SK-N-MC (cell line): ENCODE data around the gene NMUR1.
"Not testable (repeated sequence)": the region's sequence is repeated elsewhere in the genome, so short reads cannot be mapped to it uniquely, and the experiment has no call there.

Experiments used
- DNase-seq: peaks from one replicate; pipeline ENCODE4 v3.0.0-alpha.2; 2011; ENCODE audit warnings: low read depth, low spot score
- H3K27ac ChIP-seq: fragments of 200-600 bp; sonication (generic); 2 replicates; pipeline ENCODE4 v1.5.1; 2016; ENCODE audit warnings: mixed run types
- H3K36me3 ChIP-seq: fragments of 200-600 bp; sonication (generic); 2 replicates; pipeline ENCODE4 v1.6.1; 2017; ENCODE audit warnings: antibody characterized with exemption, low read length, mixed read lengths; ENCODE audit not compliant: insufficient read depth
- H3K4me3 ChIP-seq: fragments of 200-600 bp; sonication (generic); 2 replicates; pipeline ENCODE4 v1.5.1; 2016
- H3K9ac ChIP-seq: fragments of 200-600 bp; sonication (generic); 2 replicates; pipeline ENCODE4 v1.8.0; 2017; ENCODE audit warnings: mixed run types, mixed read lengths; ENCODE audit not compliant: insufficient read length
- H3K9me3 ChIP-seq: fragments of 200-600 bp; sonication (generic); 2 replicates; pipeline ENCODE4 v1.6.1; 2017; ENCODE audit warnings: low read depth, mild to moderate bottlenecking, antibody characterized with exemption, low read length, moderate library complexity, mixed read lengths
- EZH2 ChIP-seq: fragments of 200-600 bp; sonication (generic); IDR thresholded peaks from one replicate; pipeline ENCODE4 v1.6.1; 2017; ENCODE audit warnings: antibody characterized with exemption
- FOXP2 ChIP-seq: optimal IDR thresholded peaks from 2 replicates; pipeline ENCODE3; 2011; ENCODE audit warnings: mild to moderate bottlenecking, moderate library complexity; ENCODE audit not compliant: insufficient read depth; ENCODE audit errors: extremely low read length, control extremely low read depth
- POLR2AphosphoS5 ChIP-seq: IDR thresholded peaks from 2 replicates; pipeline ENCODE4 v1.6.1; 2012; ENCODE audit warnings: mild to moderate bottlenecking, low read depth, low read length, borderline replicate concordance

The NMUR1 gene, protein sequence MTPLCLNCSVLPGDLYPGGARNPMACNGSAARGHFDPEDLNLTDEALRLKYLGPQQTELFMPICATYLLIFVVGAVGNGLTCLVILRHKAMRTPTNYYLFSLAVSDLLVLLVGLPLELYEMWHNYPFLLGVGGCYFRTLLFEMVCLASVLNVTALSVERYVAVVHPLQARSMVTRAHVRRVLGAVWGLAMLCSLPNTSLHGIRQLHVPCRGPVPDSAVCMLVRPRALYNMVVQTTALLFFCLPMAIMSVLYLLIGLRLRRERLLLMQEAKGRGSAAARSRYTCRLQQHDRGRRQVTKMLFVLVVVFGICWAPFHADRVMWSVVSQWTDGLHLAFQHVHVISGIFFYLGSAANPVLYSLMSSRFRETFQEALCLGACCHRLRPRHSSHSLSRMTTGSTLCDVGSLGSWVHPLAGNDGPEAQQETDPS

GRCh38 chr2:231530099-231531011, at the start of gene NMUR1:
Gene NMUR1 (minus strand): TSS chr2:231530445. CDS start chr2:231530361, 84 bp downstream.
- Histone ChIP-seq H3K36me3 (no peaks in the 10 kb centered on the region), H3K9me3 (no peaks in the 10 kb centered on the region), H3K4me3 (no peak within 1 kb of the TSS), H3K9ac (no peak within 1 kb of the TSS), H3K27ac (no peak within 1 kb of the TSS)
- DNase-seq, result no peak
- no peak for TF ChIP-seq EZH2
- TF ChIP-seq POLR2AphosphoS5, result no peak
- no peak for TF ChIP-seq FOXP2

GRCh38 chr2:231579560-231579959, 49.3 kb upstream of the NMUR1 start:
- H3K36me3 ChIP-seq, result no peaks in the 10 kb centered on the region
- no peak overlapping the region for H3K4me3 ChIP-seq
- no peak for TF ChIP-seq EZH2
- no peak for TF ChIP-seq FOXP2
- TF ChIP-seq POLR2AphosphoS5, result no peak
- no peak overlapping the region for H3K27ac ChIP-seq
- no peaks in the 10 kb centered on the region for H3K9me3 ChIP-seq
- H3K9ac ChIP-seq, result no peak overlapping the region
- DNase-seq, result no peak

DNA sequence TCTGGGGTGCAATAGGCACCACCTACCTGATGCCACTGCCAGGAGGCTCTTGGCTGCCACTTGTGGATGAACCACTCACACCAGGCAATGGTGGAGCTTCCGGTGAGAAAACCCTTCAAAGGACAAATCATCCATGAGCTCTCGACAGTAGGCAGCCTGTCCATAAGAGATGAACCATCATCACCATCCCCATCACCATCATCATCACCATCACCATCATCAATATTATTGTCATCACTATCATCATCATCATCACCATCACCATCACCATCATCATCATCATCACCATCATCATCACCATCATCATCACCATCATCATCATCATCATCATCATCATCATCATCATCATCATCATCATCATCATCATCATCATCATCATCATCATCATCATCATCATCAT, 48.4 kb upstream of the NMUR1 start:
- not testable (repeated sequence) for H3K9ac ChIP-seq, H3K27ac ChIP-seq, H3K9me3 ChIP-seq, H3K36me3 ChIP-seq, DNase-seq, H3K4me3 ChIP-seq

GRCh38 chr2:231576465-231576864, 46.2 kb upstream of the NMUR1 start:
- Histone ChIP-seq H3K4me3 (no peak overlapping the region), H3K27ac (no peak overlapping the region), H3K36me3 (no peaks in the 10 kb centered on the region), H3K9ac (no peak overlapping the region), H3K9me3 (no peaks in the 10 kb centered on the region)
- TF ChIP-seq POLR2AphosphoS5, result no peak
- TF ChIP-seq FOXP2, result no peak
- no peak for TF ChIP-seq EZH2
- no peak for DNase-seq

DNA sequence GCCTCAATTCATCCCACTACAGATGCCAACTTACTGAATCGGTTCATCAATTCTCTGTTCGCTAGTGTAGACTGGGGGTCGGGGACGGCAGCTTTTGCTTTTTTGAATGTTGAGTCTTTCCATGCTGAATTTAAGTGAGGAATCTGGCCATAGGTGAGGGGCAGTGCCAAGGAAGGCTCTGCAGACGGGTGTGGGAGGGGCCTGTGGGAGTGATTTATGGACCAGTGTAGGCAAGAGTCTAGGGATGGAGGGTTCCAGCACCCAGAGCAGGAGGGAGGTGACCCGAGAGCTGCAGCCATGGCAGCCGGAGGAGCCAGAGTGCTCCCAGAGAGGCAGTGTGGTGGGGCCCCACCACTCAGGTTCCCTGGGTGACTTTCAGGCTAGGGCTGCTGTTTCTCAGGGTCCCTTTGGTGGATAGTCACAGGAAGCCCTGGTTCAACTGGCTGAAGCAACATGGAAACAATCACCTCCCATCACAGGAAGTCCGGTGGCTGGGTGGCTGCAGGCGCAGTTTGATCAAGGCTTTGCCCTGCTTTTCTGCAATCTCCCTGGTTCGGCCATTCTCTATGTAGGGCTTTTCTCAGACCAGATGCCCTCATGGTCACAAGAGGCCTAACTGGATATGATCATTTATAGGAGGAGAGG, 45.5 kb upstream of the NMUR1 start:
- TF ChIP-seq EZH2 (no peak), POLR2AphosphoS5 (no peak), FOXP2 (no peak)
- no peak overlapping the region for H3K9ac ChIP-seq

GRCh38 chr2:231573698-231574421, 43.6 kb upstream of the NMUR1 start:
- no peak overlapping the region for H3K9ac ChIP-seq
- TF ChIP-seq FOXP2, result no peak
- TF ChIP-seq EZH2, result no peak
- no peak for TF ChIP-seq POLR2AphosphoS5
- no peak for DNase-seq
- no peak overlapping the region for H3K4me3 ChIP-seq
- no peak overlapping the region for H3K27ac ChIP-seq
- no peaks in the 10 kb centered on the region for H3K9me3 ChIP-seq
- no peaks in the 10 kb centered on the region for H3K36me3 ChIP-seq

More for the DNA sequence above, 45.5 kb upstream of the NMUR1 start:
- H3K36me3 ChIP-seq, result no peaks in the 10 kb centered on the region
- no peak overlapping the region for H3K4me3 ChIP-seq
- H3K27ac ChIP-seq, result no peak overlapping the region
- H3K9me3 ChIP-seq, result no peaks in the 10 kb centered on the region
- DNase-seq, result no peak

DNA sequence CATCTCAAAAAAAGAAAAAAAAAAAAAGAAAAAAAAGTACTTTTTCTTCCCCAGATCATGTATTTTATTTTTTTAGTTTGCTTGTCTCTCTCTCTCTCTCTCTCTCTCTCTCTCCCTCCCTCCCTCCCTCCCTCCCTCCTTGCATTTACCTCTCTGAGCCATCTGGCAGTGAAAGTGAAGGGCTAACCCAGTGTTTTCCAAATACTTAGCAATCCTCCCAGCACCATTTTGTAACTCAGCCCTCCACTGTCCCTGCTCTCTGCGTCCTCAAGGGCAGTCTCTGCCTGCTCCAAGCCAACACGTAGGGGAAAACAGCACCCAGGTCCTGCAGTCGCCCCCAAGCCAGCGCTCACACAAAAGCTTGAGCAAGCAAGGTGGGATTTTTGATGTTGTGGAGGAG, 42.9 kb upstream of the NMUR1 start:
- Histone ChIP-seq H3K9me3 (no peaks in the 10 kb centered on the region), H3K9ac (no peak overlapping the region), H3K4me3 (no peak overlapping the region), H3K36me3 (no peaks in the 10 kb centered on the region), H3K27ac (no peak overlapping the region)
- DNase-seq, result no peak
- TF ChIP-seq EZH2, result no peak
- TF ChIP-seq FOXP2, result no peak
- no peak for TF ChIP-seq POLR2AphosphoS5

GRCh38 chr2:231571661-231572191, 41.5 kb upstream of the NMUR1 start:
- H3K27ac ChIP-seq, result no peak overlapping the region
- no peak for DNase-seq
- no peaks in the 10 kb centered on the region for H3K9me3 ChIP-seq
- H3K36me3 ChIP-seq, result no peaks in the 10 kb centered on the region
- TF ChIP-seq EZH2, result no peak
- no peak for TF ChIP-seq FOXP2
- TF ChIP-seq POLR2AphosphoS5, result no peak
- H3K4me3 ChIP-seq, result no peak overlapping the region
- no peak overlapping the region for H3K9ac ChIP-seq

DNA sequence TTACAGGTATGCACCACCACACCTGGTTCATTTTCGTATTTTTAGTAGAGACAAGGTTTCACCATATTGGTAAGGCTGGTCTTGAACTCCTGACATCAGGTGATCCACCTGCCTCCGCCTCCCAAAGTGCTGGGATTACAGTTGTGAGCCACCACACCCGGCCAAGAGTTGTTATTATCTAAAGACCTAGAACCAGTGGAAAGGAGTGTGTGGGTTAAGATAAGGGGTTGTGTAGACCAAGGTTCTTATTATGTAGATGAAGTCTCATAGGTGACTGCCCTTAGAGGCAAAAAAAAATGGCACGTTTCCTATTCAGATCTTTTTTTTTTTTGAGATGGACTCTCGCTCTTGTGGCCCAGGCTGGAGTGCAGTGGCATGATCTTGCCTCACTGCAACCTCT, 40.7 kb upstream of the NMUR1 start:
- not testable (repeated sequence) for DNase-seq, H3K9me3 ChIP-seq, H3K27ac ChIP-seq, H3K36me3 ChIP-seq, H3K4me3 ChIP-seq, H3K9ac ChIP-seq
